Stimulated activated CD4-positive, alpha-beta T cell treated with anti-CD3 and anti-CD28 coated beads, Interleukin-4, amount 100 ng/mL, for 48 hours (primary cell): ENCODE data around the gene NR2F2.

Experiments
- DNase-seq, 2 donors: peaks; one replicate each; pipeline ENCODE4 v3.0.0-alpha.2; 2020; ENCODE audit warnings: low read depth in 2 of 2

The NR2F2 gene

GRCh38 chr15:96353930-96354730 lies 23.6 kb downstream of the NR2F2 start:
- DNase-seq: no peak

- DNase-seq: no peak
These were observed 24.4 kb downstream of the NR2F2 start for GRCh38 chr15:96354731-96355567.

- no peak for DNase-seq
These were observed 25.2 kb downstream of the NR2F2 start for GRCh38 chr15:96355568-96356187.

GRCh38 chr15:96356494-96357455 lies 26.3 kb downstream of the NR2F2 start:
- DNase-seq: peak; percentile 66 to 75

GRCh38 chr15:96358001-96358801 lies 27.7 kb downstream of the NR2F2 start:
- DNase-seq: no peak

- DNase-seq: no peak
These were observed 28.5 kb downstream of the NR2F2 start for GRCh38 chr15:96358821-96359615.

GRCh38 chr15:96359616-96360521 lies 29.4 kb downstream of the NR2F2 start:
- no peak for DNase-seq

GRCh38 chr15:96360581-96361308 lies 30.2 kb downstream of the NR2F2 start:
- DNase-seq: no peak

- no peak for DNase-seq
These were observed 31.0 kb downstream of the NR2F2 start for GRCh38 chr15:96361309-96362010.

GRCh38 chr15:96362011-96362754 lies 31.7 kb downstream of the NR2F2 start:
- DNase-seq: no peak

GRCh38 chr15:96362755-96363651 lies 32.5 kb downstream of the NR2F2 start:
- DNase-seq: no peak

- DNase-seq: no peak
These were observed 33.2 kb downstream of the NR2F2 start for GRCh38 chr15:96363707-96364106.

GRCh38 chr15:96365781-96366525 lies 35.5 kb downstream of the NR2F2 start:
- no peak for DNase-seq

GRCh38 chr15:96366526-96366877 lies 36.0 kb downstream of the NR2F2 start:
- DNase-seq: no peak
